IPS DF 4.7 (cell line): ENCODE measurements around the gene FBN2.
"Not testable (repeated sequence)": the region's sequence is repeated elsewhere in the genome, so short reads cannot be mapped to it uniquely, and the experiment has no call there.

ENCODE experiments used
- DNase-seq: peaks from one replicate; pipeline ENCODE4 v3.0.0-alpha.2; 2013; ENCODE audit warnings: low spot score; ENCODE audit errors: extremely low read depth

Gene FBN2

GRCh38 chr5:128366147-128366546 is 171.9 kb downstream of the FBN2 start:
- DNase-seq = no peak

- DNase-seq = no peak
Measured at GRCh38 chr5:128362370-128362769, 175.7 kb downstream of the FBN2 start.

GRCh38 chr5:128358826-128359225 is 179.2 kb downstream of the FBN2 start:
- no peak for DNase-seq

GRCh38 chr5:128357226-128357625 is 180.8 kb downstream of the FBN2 start:
- DNase-seq = no peak

GRCh38 chr5:128355961-128356360 is 182.1 kb downstream of the FBN2 start:
- DNase-seq = no peak

- DNase-seq = no peak
Measured at GRCh38 chr5:128353441-128354107, 184.5 kb downstream of the FBN2 start.

GRCh38 chr5:128350705-128351104 is 187.3 kb downstream of the FBN2 start:
- no peak for DNase-seq

GRCh38 chr5:128349044-128349858 is 188.8 kb downstream of the FBN2 start:
- DNase-seq = no peak

GRCh38 chr5:128346038-128346437 is 192.0 kb downstream of the FBN2 start:
- no peak for DNase-seq

- no peak for DNase-seq
Measured at GRCh38 chr5:128345247-128345646, 192.8 kb downstream of the FBN2 start.

- DNase-seq = no peak
Measured at GRCh38 chr5:128343168-128343567, 194.9 kb downstream of the FBN2 start.

GRCh38 chr5:128341056-128341455 is 197.0 kb downstream of the FBN2 start:
- DNase-seq = no peak

- no peak for DNase-seq
Measured at GRCh38 chr5:128340648-128341047, 197.4 kb downstream of the FBN2 start.

- DNase-seq = no peak
Measured at GRCh38 chr5:128339585-128339984, 198.5 kb downstream of the FBN2 start.

- DNase-seq = no peak
Measured at GRCh38 chr5:128338649-128339048, 199.4 kb downstream of the FBN2 start.

- no peak for DNase-seq
Measured at GRCh38 chr5:128335339-128335738, 202.7 kb downstream of the FBN2 start.

GRCh38 chr5:128334010-128334716 is 203.9 kb downstream of the FBN2 start:
- DNase-seq = no peak

- DNase-seq = no peak
Measured at GRCh38 chr5:128331261-128331660, 206.8 kb downstream of the FBN2 start.

GRCh38 chr5:128329386-128329939 is 208.6 kb downstream of the FBN2 start:
- no peak for DNase-seq

GRCh38 chr5:128328446-128328845 is 209.6 kb downstream of the FBN2 start:
- no peak for DNase-seq

- no peak for DNase-seq
Measured at GRCh38 chr5:128328007-128328406, 210.0 kb downstream of the FBN2 start.

- not testable (repeated sequence) for DNase-seq
Measured at GRCh38 chr5:128321418-128321817, 216.6 kb downstream of the FBN2 start.
